Activated T-cell treated with anti-CD3 and anti-CD28 coated beads, Interleukin-2, amount 50 U/mL, for 72 hours (primary cell): ENCODE measurements around the gene ZNF584. TPM values are rescaled to one million over a fixed set of nuclear protein-coding genes. Genes with fewer than 3 reads are reported as not detected.
A peak's percentile ranks its signal among the peaks of the same experiment; 100 is the strongest.
"Not testable (repeated sequence)": the region's sequence is repeated elsewhere in the genome, so short reads cannot be mapped to it uniquely, and the experiment has no call there.

Source experiments
- ATAC-seq, 2 donors: fragments of 150-1000 bp; cut with Tn5 transposase; replicated peaks in 1 of 2; 2 replicates each; pipeline ENCODE4 v1.10.0; 2021; ENCODE audit warnings: moderate library complexity in 2 of 2, mild to moderate bottlenecking in 1 of 2
- DNase-seq, 2 donors: peaks; one replicate each; pipeline ENCODE4 v3.0.0; 2021 to 2022; ENCODE audit warnings: mixed read lengths in 1 of 2
- H3K27ac Mint-ChIP-seq: one replicate; pipeline ENCODE4 v1.8.0; 2022; ENCODE audit warnings: mild to moderate bottlenecking, moderate library complexity, mixed read lengths
- H3K27me3 Mint-ChIP-seq: one replicate; pipeline ENCODE4 v1.8.0; 2022; ENCODE audit warnings: low read depth, mixed read lengths
- H3K36me3 Mint-ChIP-seq, 2 donors: one replicate each; pipeline ENCODE4 v1.8.0; 2022; ENCODE audit warnings: mixed read lengths in 2 of 2, mild to moderate bottlenecking in 1 of 2; ENCODE audit not compliant: insufficient read depth in 2 of 2
- H3K4me1 Mint-ChIP-seq: one replicate; pipeline ENCODE4 v1.8.0; 2022; ENCODE audit warnings: low read depth, mixed read lengths
- H3K4me3 Mint-ChIP-seq, 2 donors: one replicate each; pipeline ENCODE4 v1.8.0; 2022; ENCODE audit warnings: mild to moderate bottlenecking in 2 of 2, mixed read lengths in 2 of 2, moderate library complexity in 2 of 2
- H3K9me3 Mint-ChIP-seq, 2 donors: one replicate each; pipeline ENCODE4 v1.8.0; 2022; ENCODE audit warnings: mixed read lengths in 2 of 2
- total RNA-seq, 2 donors: library from RNA; stranded (reverse); gene quantifications; one replicate each; pipeline ENCODE4 v1.2.3, GENCODE V29; 2022

Gene ZNF584
- 10 to 100 TPM in 1 of 2 donors, 1 to 10 TPM in 1; 7.5 to 10.4 TPM for total RNA-seq

GRCh38 chr19:58408152-58409009 is at the start of gene ZNF584:
Gene ZNF584, plus strand, starts transcription at chr19:58408649. Its CDS starts 499 bp downstream, at chr19:58409148.
- H3K27me3 Mint-ChIP-seq: no peaks in the 10 kb centered on the region
- H3K9me3 Mint-ChIP-seq: no peaks in the 10 kb centered on the region

GRCh38 chr19:58361900-58362271 is 46.6 kb upstream of the ZNF584 start:
- DNase-seq: peak; percentile 65 to 73
- Mint-ChIP-seq H3K9me3 (no peaks in the 10 kb centered on the region), H3K4me3 (peak overlapping the region; percentile 92 to 99), H3K27me3 (no peaks in the 10 kb centered on the region), H3K27ac (peak overlapping the region; percentile 91), H3K4me1 (peaks cover 19% of the 10 kb centered on the region), H3K36me3 (peaks cover 0 to 1% of the 10 kb centered on the region in 2 donors)
- ATAC-seq: peak; percentile 26 to 41

More at GRCh38 chr19:58408152-58409009, at the start of gene ZNF584:
- Mint-ChIP-seq H3K4me1 (peaks cover 31% of the 10 kb centered on the region), H3K4me3 (peak within 1 kb of the TSS; percentile 81 to 91), H3K36me3 (peaks cover 2% of the 10 kb centered on the region in 2 donors), H3K27ac (peak within 1 kb of the TSS; percentile 90)
- DNase-seq: peak; percentile 95 to 96
- peak; percentile 96 to 97 for ATAC-seq

GRCh38 chr19:58362272-58362994 is 46.0 kb upstream of the ZNF584 start, which contains the start of gene ZNF497:
Gene ZNF497, minus strand, starts transcription at chr19:58362751. Its CDS starts 5,116 bp downstream, at chr19:58357635.
- H3K4me3 Mint-ChIP-seq: peak within 1 kb of the TSS; percentile 92 to 99
- peak within 1 kb of the TSS; percentile 97 for H3K27ac Mint-ChIP-seq
- DNase-seq (peak; percentile 97 to 98), ATAC-seq (peak; percentile 92 to 94)
- no peaks in the 10 kb centered on the region for H3K9me3 Mint-ChIP-seq
- peaks cover 0 to 1% of the 10 kb centered on the region in 2 donors for H3K36me3 Mint-ChIP-seq
- H3K27me3 Mint-ChIP-seq: no peaks in the 10 kb centered on the region
- peaks cover 19% of the 10 kb centered on the region for H3K4me1 Mint-ChIP-seq

GRCh38 chr19:58364146-58364545 is 44.3 kb upstream of the ZNF584 start:
- Mint-ChIP-seq H3K27me3 (no peaks in the 10 kb centered on the region), H3K4me3 (no peak overlapping the region), H3K27ac (no peak overlapping the region), H3K4me1 (peaks cover 19% of the 10 kb centered on the region), H3K36me3 (peaks cover 0 to 1% of the 10 kb centered on the region in 2 donors), H3K9me3 (no peaks in the 10 kb centered on the region)
- ATAC-seq (no peak), DNase-seq (no peak)

GRCh38 chr19:58366585-58367430 is 41.6 kb upstream of the ZNF584 start:
- Mint-ChIP-seq H3K27ac (no peak overlapping the region), H3K4me1 (peaks cover 8% of the 10 kb centered on the region), H3K9me3 (no peaks in the 10 kb centered on the region), H3K4me3 (no peak overlapping the region), H3K36me3 (peaks cover 0 to 1% of the 10 kb centered on the region in 2 donors), H3K27me3 (no peaks in the 10 kb centered on the region)
- no peak for ATAC-seq
- DNase-seq: no peak

- Mint-ChIP-seq H3K4me1 (peaks cover 2% of the 10 kb centered on the region), H3K27ac (no peak overlapping the region), H3K9me3 (no peaks in the 10 kb centered on the region), H3K36me3 (no peaks in the 10 kb centered on the region), H3K4me3 (no peak overlapping the region), H3K27me3 (no peaks in the 10 kb centered on the region)
- ATAC-seq (no peak), DNase-seq (no peak)
These were observed 40.6 kb upstream of the ZNF584 start for GRCh38 chr19:58367698-58368454.

- ATAC-seq (no peak), DNase-seq (no peak)
- Mint-ChIP-seq H3K36me3 (no peaks in the 10 kb centered on the region), H3K27ac (no peak overlapping the region), H3K4me1 (no peaks in the 10 kb centered on the region), H3K9me3 (no peaks in the 10 kb centered on the region), H3K4me3 (no peak overlapping the region), H3K27me3 (no peaks in the 10 kb centered on the region)
These were observed 39.7 kb upstream of the ZNF584 start for GRCh38 chr19:58368561-58369360.

- DNase-seq: no peak
- Mint-ChIP-seq H3K9me3 (no peaks in the 10 kb centered on the region), H3K27ac (no peak overlapping the region), H3K27me3 (no peaks in the 10 kb centered on the region), H3K4me3 (no peak overlapping the region), H3K36me3 (no peaks in the 10 kb centered on the region), H3K4me1 (no peaks in the 10 kb centered on the region)
- no peak for ATAC-seq
These were observed 35.9 kb upstream of the ZNF584 start for GRCh38 chr19:58372311-58373133.

GRCh38 chr19:58374200-58374599 is 34.2 kb upstream of the ZNF584 start:
- no peak overlapping the region for H3K4me3 Mint-ChIP-seq
- H3K27ac Mint-ChIP-seq: no peak overlapping the region
- H3K36me3 Mint-ChIP-seq: no peaks in the 10 kb centered on the region
- H3K27me3 Mint-ChIP-seq: no peaks in the 10 kb centered on the region
- peaks cover 5% of the 10 kb centered on the region for H3K4me1 Mint-ChIP-seq
- no peak for DNase-seq
- no peak for ATAC-seq
- H3K9me3 Mint-ChIP-seq: no peaks in the 10 kb centered on the region

GRCh38 chr19:58376724-58377123 is 31.7 kb upstream of the ZNF584 start:
- H3K4me1 Mint-ChIP-seq: peaks cover 17% of the 10 kb centered on the region
- not testable (repeated sequence) for DNase-seq, H3K4me3 Mint-ChIP-seq, ATAC-seq, H3K9me3 Mint-ChIP-seq, H3K27me3 Mint-ChIP-seq, H3K36me3 Mint-ChIP-seq, H3K27ac Mint-ChIP-seq

GRCh38 chr19:58379246-58379645 is 29.2 kb upstream of the ZNF584 start:
- ATAC-seq: no peak
- peak overlapping the region; percentile 88 to 97 for H3K4me3 Mint-ChIP-seq
- no peak for DNase-seq
- H3K36me3 Mint-ChIP-seq: no peaks in the 10 kb centered on the region
- peaks cover 28% of the 10 kb centered on the region for H3K4me1 Mint-ChIP-seq
- peak overlapping the region; percentile 63 for H3K27ac Mint-ChIP-seq
- no peaks in the 10 kb centered on the region for H3K27me3 Mint-ChIP-seq
- no peaks in the 10 kb centered on the region for H3K9me3 Mint-ChIP-seq
